Natural killer cell (primary cell): ENCODE data around the gene CAMK1G. TPM values are rescaled to one million over a fixed set of nuclear protein-coding genes. Genes with fewer than 3 reads are reported as not detected.

Source experiments
- ATAC-seq, 3 donors: fragments of 150-1000 bp in 2 of 3; fragments of 200-7000 bp in 1 of 3; cut with Tn5 transposase; 1 replicate in 1 of 3; 2 replicates in 2 of 3; pipeline ENCODE4 v1.10.0; 2021; ENCODE audit warnings: mild to moderate bottlenecking in 2 of 3, moderate library complexity in 2 of 3
- DNase-seq, 2 donors: peaks; one replicate each; pipeline versions ENCODE4 v3.0.0 to v3.0.0-alpha.2; 2013 to 2021; ENCODE audit warnings: mixed read lengths in 1 of 2
- H3K27ac ChIP-seq: one replicate; pipeline ENCODE4 v1.5.1; 2013; ENCODE audit warnings: mild to moderate bottlenecking, low read length
- H3K27me3 ChIP-seq: one replicate; pipeline ENCODE4 v1.6.1; 2013; ENCODE audit warnings: low read length; ENCODE audit not compliant: control insufficient read depth, insufficient read depth
- H3K36me3 ChIP-seq: one replicate; pipeline ENCODE4 v1.6.1; 2013; ENCODE audit warnings: low read length; ENCODE audit not compliant: control insufficient read depth, insufficient read depth
- H3K4me1 ChIP-seq: one replicate; pipeline ENCODE4 v1.6.1; 2013; ENCODE audit warnings: low read length; ENCODE audit not compliant: control insufficient read depth, insufficient read depth
- H3K4me3 ChIP-seq: one replicate; pipeline ENCODE4 v1.5.1; 2013; ENCODE audit warnings: low read length
- H3K9me3 ChIP-seq: one replicate; pipeline ENCODE4 v1.6.1; 2013; ENCODE audit warnings: low read length; ENCODE audit not compliant: control insufficient read depth, insufficient read depth
- H3K27ac Mint-ChIP-seq, 2 donors: one replicate each; pipeline ENCODE4 v1.8.0; 2022; ENCODE audit warnings: mild to moderate bottlenecking in 2 of 2, mixed read lengths in 2 of 2, moderate library complexity in 1 of 2
- H3K27me3 Mint-ChIP-seq, 2 donors: one replicate each; pipeline ENCODE4 v1.8.0; 2022; ENCODE audit warnings: low read depth in 2 of 2, mixed read lengths in 2 of 2
- H3K36me3 Mint-ChIP-seq: one replicate; pipeline ENCODE4 v1.8.0; 2022; ENCODE audit warnings: mixed read lengths
- H3K4me1 Mint-ChIP-seq, 2 donors: one replicate each; pipeline ENCODE4 v1.8.0; 2022; ENCODE audit warnings: mixed read lengths in 2 of 2
- H3K4me3 Mint-ChIP-seq: one replicate; pipeline ENCODE4 v1.8.0; 2022; ENCODE audit warnings: mild to moderate bottlenecking, moderate library complexity, mixed read lengths
- H3K9me3 Mint-ChIP-seq, 2 donors: one replicate each; pipeline ENCODE4 v1.8.0; 2022; ENCODE audit warnings: mixed read lengths in 2 of 2
- CTCF ChIP-seq: fragments of 200-600 bp; IDR thresholded peaks from one replicate; pipeline ENCODE4 v1.8.0; 2022; ENCODE audit warnings: antibody characterized with exemption
- WGBS: methylation state at CpG from one replicate; pipeline ENCODE4 v1.1.7; 2013; ENCODE audit warnings: missing lambda C conversion rate; ENCODE audit not compliant: insufficient coverage; 5-methylcytosine and 5-hydroxymethylcytosine counted together
- intact Hi-C: fragments of 100-400 bp; cut with micrococcal nuclease; formaldehyde crosslinking; loops from one replicate; pipeline ENCODE4 v1.14.2; 2022
- total RNA-seq, 4 donors: library from RNA; stranded (reverse); fragments of 120-200 nt in 1 of 4; gene quantifications; one replicate each; pipeline versions ENCODE4 v1.2.3 to v1.2.4, GENCODE V29; 2013 to 2022

CAMK1G gene
- total RNA-seq, 3 donors from 2014 or later (not counting 1 experiment from before 2014, with no cell fraction given): not detected

DNA sequence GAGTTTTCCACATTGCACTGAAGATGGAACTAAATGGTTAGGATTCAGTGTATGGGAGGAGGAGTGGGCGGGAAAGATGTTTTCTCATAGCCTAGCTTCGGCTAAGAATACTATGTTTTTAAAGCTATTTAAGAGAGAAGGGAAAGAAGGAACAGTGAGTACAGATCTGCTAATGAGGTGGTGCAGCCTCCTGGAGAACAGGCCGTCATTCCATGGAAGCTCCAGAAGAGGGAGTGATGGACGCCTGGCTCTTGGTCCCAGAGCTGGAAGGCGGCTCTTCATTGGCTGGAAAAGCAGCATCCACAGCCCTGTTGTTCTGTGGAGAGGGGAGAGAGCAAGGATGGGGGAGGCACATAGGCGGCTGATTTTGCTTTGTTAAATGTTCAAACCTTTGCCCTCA is 6.9 kb downstream of the CAMK1G start:
- Mint-ChIP-seq H3K27me3 (peaks cover 22 to 24% of the 10 kb centered on the region in 2 donors), H3K4me3 (no peak overlapping the region), H3K9me3 (no peaks in the 10 kb centered on the region), H3K36me3 (no peaks in the 10 kb centered on the region), H3K27ac (no peak overlapping the region), H3K4me1 (no peaks in the 10 kb centered on the region)
- Histone ChIP-seq H3K36me3 (no peaks in the 10 kb centered on the region), H3K27ac (no peak overlapping the region), H3K9me3 (no peaks in the 10 kb centered on the region), H3K4me1 (no peaks in the 10 kb centered on the region), H3K4me3 (no peak overlapping the region), H3K27me3 (no peaks in the 10 kb centered on the region)
- DNase-seq (no peak), ATAC-seq (no peak)
- intact Hi-C loops: no loop called here
- no peak for TF ChIP-seq CTCF
- WGBS: 90% methylated on average over 5 of the region's 6 CpGs

- no peak overlapping the region for H3K27ac ChIP-seq
- no peak for ATAC-seq
- intact Hi-C loops: no loop called here
- Mint-ChIP-seq H3K27ac (no peak overlapping the region), H3K27me3 (peaks cover 26 to 30% of the 10 kb centered on the region in 2 donors), H3K4me1 (no peaks in the 10 kb centered on the region), H3K4me3 (no peak overlapping the region), H3K9me3 (no peaks in the 10 kb centered on the region), H3K36me3 (no peaks in the 10 kb centered on the region)
- H3K9me3 ChIP-seq: no peaks in the 10 kb centered on the region
- 58% methylated on average over 2 of the region's 2 CpGs for WGBS
- H3K36me3 ChIP-seq: no peaks in the 10 kb centered on the region
- no peak for DNase-seq
- no peaks in the 10 kb centered on the region for H3K4me1 ChIP-seq
- H3K27me3 ChIP-seq: peaks cover under 1% of the 10 kb centered on the region
- H3K4me3 ChIP-seq: no peak overlapping the region
- no peak for TF ChIP-seq CTCF
Observed at GRCh38 chr1:209593747-209594146, 10.2 kb downstream of the CAMK1G start.

DNA sequence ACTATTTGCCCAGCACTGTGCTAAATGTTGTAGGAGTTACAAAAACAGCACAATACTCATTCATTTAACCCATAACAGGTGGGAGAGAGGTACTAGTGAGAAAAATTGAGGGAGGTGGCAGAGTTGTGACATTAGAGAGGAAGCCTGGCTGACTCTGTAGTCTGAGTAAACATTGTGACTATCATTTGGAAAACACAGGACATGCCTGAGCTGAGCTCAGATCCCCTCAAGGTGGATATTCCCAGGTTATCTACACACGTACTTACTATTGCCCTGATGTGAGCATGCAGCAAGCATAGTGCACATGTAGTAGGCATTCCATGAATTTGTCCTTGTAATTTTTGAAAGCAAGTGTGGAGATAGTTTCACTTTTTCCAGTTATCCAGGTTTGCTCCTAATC is 10.9 kb downstream of the CAMK1G start:
- Mint-ChIP-seq H3K9me3 (no peaks in the 10 kb centered on the region), H3K27me3 (peaks cover 31 to 34% of the 10 kb centered on the region in 2 donors), H3K27ac (no peak overlapping the region), H3K4me3 (no peak overlapping the region), H3K4me1 (no peaks in the 10 kb centered on the region), H3K36me3 (no peaks in the 10 kb centered on the region)
- no peak for ATAC-seq
- intact Hi-C loops: no loop called here
- TF ChIP-seq CTCF: no peak
- Histone ChIP-seq H3K27ac (no peak overlapping the region), H3K36me3 (no peaks in the 10 kb centered on the region), H3K27me3 (peaks cover 2% of the 10 kb centered on the region), H3K9me3 (no peaks in the 10 kb centered on the region), H3K4me1 (no peaks in the 10 kb centered on the region), H3K4me3 (no peak overlapping the region)
- WGBS: 69% methylated on average over 1 of the region's 1 CpG
- no peak for DNase-seq

DNA sequence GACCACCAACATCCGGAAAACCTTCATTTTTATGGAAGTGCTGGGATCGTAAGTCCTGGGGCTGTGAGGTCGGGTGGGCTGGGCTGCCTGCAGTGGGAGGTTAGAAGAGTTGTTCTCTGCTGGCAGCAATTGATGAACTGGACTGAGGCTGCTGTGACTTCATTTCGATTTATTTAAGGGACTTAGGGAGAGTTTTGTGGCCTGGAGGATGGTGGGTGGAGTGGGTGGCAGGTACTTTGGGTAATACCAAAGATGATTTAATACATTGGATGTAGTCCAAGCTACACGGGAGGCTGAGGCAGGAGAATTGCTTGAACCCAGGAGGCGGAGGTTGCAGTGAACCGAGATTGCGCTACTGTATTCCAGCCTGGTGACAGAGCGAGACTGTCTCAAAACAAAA is 11.5 kb downstream of the CAMK1G start:
- intact Hi-C loops: no loop called here

More for the DNA sequence above, 11.5 kb downstream of the CAMK1G start:
- 73% methylated on average over 9 of the region's 9 CpGs for WGBS
- ATAC-seq: no peak
- no peaks in the 10 kb centered on the region for H3K36me3 ChIP-seq
- H3K27ac ChIP-seq: no peak overlapping the region
- H3K27me3 ChIP-seq: peaks cover 2% of the 10 kb centered on the region
- no peaks in the 10 kb centered on the region for H3K9me3 Mint-ChIP-seq
- H3K9me3 ChIP-seq: no peaks in the 10 kb centered on the region
- H3K27ac Mint-ChIP-seq: no peak overlapping the region
- H3K36me3 Mint-ChIP-seq: no peaks in the 10 kb centered on the region
- TF ChIP-seq CTCF: no peak
- no peak overlapping the region for H3K4me3 Mint-ChIP-seq
- peaks cover 36 to 37% of the 10 kb centered on the region in 2 donors for H3K27me3 Mint-ChIP-seq
- DNase-seq: no peak
- no peaks in the 10 kb centered on the region for H3K4me1 Mint-ChIP-seq
- no peak overlapping the region for H3K4me3 ChIP-seq
- H3K4me1 ChIP-seq: no peaks in the 10 kb centered on the region
